Urothelium cell line (cell line): Measurements from ENCODE around the gene CRB3.
A peak's percentile ranks its signal among the peaks of the same experiment; 100 is the strongest.

Experiments used
- DNase-seq: peaks from one replicate; pipeline ENCODE4 v3.0.0; 2011; ENCODE audit warnings: low spot score, mixed read lengths
- FAIRE-seq: peaks from 2 replicates; lab custom pipeline; 2011; peaks lifted over from hg19 to GRCh38; lab: Jason Lieb, UNC

CRB3 gene

GRCh38 chr19:6431891-6432290, 32.2 kb upstream of the CRB3 start:
- DNase-seq (no peak), FAIRE-seq (no peak)

- no peak for FAIRE-seq
- DNase-seq, result no peak
Measured at GRCh38 chr19:6433165-6433564, 30.9 kb upstream of the CRB3 start.

GRCh38 chr19:6433663-6434062, 30.4 kb upstream of the CRB3 start, which contains the start of gene SLC25A41:
SLC25A41 (minus strand) TSS chr19:6433763; CDS start chr19:6433693, 70 bp downstream.
- FAIRE-seq, result no peak
- DNase-seq, result no peak

GRCh38 chr19:6439743-6440142, 24.3 kb upstream of the CRB3 start:
- FAIRE-seq, result no peak
- DNase-seq, result no peak

- DNase-seq (no peak), FAIRE-seq (no peak)
Measured at GRCh38 chr19:6440905-6441304, 23.2 kb upstream of the CRB3 start.

- DNase-seq, result no peak
- no peak for FAIRE-seq
Measured at GRCh38 chr19:6442087-6442688, 21.9 kb upstream of the CRB3 start.

- FAIRE-seq, result no peak
- DNase-seq, result no peak
Measured at GRCh38 chr19:6443986-6444385, 20.1 kb upstream of the CRB3 start.

GRCh38 chr19:6446452-6446851, 17.6 kb upstream of the CRB3 start:
- DNase-seq (no peak), FAIRE-seq (no peak)

- FAIRE-seq, result no peak
- DNase-seq, result no peak
Measured at GRCh38 chr19:6448045-6448444, 16.0 kb upstream of the CRB3 start.

GRCh38 chr19:6450166-6450565, 13.9 kb upstream of the CRB3 start:
- FAIRE-seq, result no peak
- DNase-seq, result no peak

- FAIRE-seq (no peak), DNase-seq (no peak)
Measured at GRCh38 chr19:6451583-6452222, 12.4 kb upstream of the CRB3 start.

- FAIRE-seq (no peak), DNase-seq (no peak)
Measured at GRCh38 chr19:6452223-6452614, 11.9 kb upstream of the CRB3 start.

- FAIRE-seq, result no peak
- DNase-seq, result no peak
Measured at GRCh38 chr19:6452899-6453298, 11.2 kb upstream of the CRB3 start.

- no peak for FAIRE-seq
- DNase-seq, result no peak
Measured at GRCh38 chr19:6453951-6454565, 10.0 kb upstream of the CRB3 start.

- DNase-seq (no peak), FAIRE-seq (no peak)
Measured at GRCh38 chr19:6455924-6456323, 8.1 kb upstream of the CRB3 start.

GRCh38 chr19:6457958-6458694, 5.9 kb upstream of the CRB3 start:
- DNase-seq (no peak), FAIRE-seq (no peak)

GRCh38 chr19:6458695-6459261, 5.3 kb upstream of the CRB3 start:
- FAIRE-seq, result no peak
- DNase-seq, result peak; percentile 27

- FAIRE-seq (peak; percentile 9), DNase-seq (peak; percentile 79)
Measured at GRCh38 chr19:6459262-6460098, 4.6 kb upstream of the CRB3 start, which contains the start of gene SLC25A23. SLC25A23 (minus strand) TSS chr19:6459792; CDS start chr19:6459628, 164 bp downstream.

- FAIRE-seq (no peak), DNase-seq (peak; percentile 94)
Measured at GRCh38 chr19:6460099-6460884, 3.8 kb upstream of the CRB3 start.

GRCh38 chr19:6465006-6465405, 935 bp downstream of the CRB3 start:
- DNase-seq, result no peak

More at GRCh38 chr19:6465006-6465405, 935 bp downstream of the CRB3 start:
- FAIRE-seq, result no peak
